Activated naive CD4-positive, alpha-beta T cell (primary cell): Measurements from ENCODE around the gene SLC41A3.
"Not testable (repeated sequence)": the region's sequence is repeated elsewhere in the genome, so short reads cannot be mapped to it uniquely, and the experiment has no call there.

Experiments
- DNase-seq, 4 experiments: peaks; one replicate each; lab custom pipeline; 2025; lab: John Stamatoyannopoulos, UW

Gene SLC41A3

DNA sequence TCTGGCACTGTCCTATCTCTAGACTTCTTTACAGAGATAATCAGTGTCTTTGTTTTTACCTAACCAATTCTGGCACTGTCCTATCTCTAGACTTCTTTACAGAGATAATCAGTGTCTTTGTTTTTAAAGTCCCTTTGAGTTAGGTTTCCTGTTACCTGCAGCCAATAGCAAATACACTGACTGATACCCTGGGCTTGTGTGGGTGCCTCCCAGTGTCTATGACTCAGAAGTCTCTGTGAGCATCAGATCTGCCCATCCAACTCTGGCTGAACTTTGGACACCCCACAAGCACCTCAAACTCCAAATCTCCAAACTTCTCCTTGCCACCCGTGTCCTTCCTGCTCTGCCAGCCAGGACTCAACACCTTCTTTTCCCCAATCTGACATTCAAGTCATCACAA lies 30.4 kb downstream of the SLC41A3 start:
- no peak for DNase-seq

DNA sequence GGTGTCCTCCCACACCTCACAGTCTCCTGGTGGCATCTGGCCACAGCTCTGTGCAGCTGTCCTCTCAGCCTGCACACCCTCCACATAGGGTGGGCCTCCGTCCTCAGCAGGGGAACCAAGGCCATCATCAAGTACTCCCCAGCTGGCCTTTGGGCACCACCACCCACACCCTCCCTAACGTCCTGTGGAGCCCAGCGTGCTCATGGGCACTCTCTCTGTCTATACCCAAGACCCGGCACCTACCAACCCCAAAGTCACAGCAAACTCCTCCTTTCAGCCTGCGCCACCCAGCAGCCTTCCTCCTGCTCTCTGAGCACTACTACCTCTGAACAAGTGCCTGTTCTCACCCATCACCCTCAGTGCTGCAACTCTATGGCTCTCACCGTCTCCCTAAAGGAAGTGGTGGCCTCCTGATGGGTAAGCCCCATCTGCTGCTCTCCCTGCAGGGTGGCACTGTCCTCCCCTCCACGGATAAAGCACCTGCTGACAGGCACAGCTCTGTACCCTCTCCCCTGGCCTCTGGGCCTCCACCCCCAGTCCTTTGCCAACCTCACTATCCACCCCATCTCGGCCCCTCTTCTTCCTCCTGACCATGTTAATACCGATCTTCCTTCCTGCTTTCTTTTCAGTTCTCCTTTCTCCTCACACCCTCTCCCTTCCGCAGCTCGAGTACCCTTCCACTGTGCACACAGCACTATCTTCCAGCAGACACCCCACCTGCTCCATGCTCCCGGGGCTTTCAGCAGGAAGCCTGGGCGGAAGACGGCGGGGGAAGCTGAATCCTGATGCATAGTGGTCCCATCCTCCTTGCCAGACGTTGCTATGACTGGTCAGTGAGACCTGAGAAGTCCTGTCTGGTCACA lies 31.5 kb downstream of the SLC41A3 start:
- DNase-seq, result no peak

DNA sequence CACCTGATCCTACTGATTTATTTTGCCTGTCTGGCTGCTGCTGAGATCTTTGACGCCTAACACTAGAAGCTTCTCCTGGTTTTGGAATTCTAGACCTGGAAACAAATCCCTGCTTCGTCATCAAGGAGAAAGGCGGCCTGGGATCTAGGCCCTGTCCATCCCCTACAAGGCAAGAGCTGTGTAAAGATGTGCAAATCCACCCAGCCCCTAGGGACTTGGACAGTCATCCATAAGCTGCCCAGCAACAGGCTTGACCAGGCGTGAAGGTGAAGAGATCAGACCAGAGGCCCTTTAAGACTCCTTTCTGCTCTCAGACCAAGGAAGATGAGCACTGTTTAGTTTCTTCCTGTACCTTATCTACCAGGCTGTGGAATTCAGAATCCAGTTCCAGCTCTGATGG lies 32.2 kb downstream of the SLC41A3 start:
- no peak for DNase-seq

DNA sequence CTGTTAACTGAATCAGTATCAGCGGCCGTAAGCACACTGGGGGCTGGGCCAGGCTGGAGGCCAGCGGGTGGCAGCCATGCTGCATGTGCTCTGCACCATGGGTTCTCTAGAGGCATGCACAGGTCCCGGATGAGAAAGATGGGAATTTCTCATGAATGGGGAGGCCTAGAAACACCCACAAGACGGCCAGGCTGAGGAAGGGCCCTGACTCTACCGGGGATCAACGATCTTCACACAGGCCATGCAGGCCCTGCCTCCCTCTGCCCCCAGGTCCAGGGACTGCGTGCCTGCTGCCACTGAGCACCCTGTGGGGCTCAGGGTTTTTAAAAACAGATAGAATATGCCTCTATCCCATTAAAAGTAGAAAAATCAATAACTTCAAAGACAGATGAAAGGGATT lies 32.7 kb downstream of the SLC41A3 start:
- no peak for DNase-seq

DNA sequence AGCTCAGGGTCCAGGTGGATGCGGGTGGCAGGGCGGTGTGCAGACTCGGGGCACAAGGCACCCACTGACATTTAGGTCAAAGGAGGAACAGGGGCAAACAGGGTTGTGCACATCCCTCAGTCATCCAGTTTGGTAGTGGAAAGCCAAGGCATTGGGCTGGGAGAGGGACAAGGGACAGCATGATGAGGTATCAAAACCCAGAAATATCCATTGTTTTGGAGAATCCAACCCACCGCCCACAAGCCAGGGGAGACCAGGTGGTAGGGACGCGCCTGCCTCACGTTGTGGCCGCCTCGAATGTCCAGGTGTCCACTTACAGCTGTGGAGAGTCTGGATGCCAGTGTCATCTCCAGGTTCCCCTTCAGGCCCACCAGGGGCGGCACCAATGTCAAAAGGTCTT lies 33.3 kb downstream of the SLC41A3 start:
- DNase-seq, result no peak

DNA sequence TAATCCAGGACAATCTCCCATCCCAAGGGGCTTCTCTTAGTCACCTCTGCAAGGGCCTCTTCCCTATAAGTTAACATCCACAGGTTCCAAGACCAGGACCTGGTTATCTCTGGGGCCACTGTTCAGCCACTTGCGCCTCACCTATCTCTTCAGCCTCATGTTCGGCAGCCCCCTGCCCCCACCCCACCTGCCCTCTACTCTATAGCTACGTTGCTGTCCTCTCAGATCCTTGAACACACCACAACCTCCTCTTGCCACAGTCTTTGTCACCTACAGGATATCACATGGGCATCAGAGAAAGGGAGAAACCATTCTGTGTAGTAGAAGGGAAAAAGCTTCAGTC lies 33.9 kb downstream of the SLC41A3 start:
- DNase-seq, result no peak

DNA sequence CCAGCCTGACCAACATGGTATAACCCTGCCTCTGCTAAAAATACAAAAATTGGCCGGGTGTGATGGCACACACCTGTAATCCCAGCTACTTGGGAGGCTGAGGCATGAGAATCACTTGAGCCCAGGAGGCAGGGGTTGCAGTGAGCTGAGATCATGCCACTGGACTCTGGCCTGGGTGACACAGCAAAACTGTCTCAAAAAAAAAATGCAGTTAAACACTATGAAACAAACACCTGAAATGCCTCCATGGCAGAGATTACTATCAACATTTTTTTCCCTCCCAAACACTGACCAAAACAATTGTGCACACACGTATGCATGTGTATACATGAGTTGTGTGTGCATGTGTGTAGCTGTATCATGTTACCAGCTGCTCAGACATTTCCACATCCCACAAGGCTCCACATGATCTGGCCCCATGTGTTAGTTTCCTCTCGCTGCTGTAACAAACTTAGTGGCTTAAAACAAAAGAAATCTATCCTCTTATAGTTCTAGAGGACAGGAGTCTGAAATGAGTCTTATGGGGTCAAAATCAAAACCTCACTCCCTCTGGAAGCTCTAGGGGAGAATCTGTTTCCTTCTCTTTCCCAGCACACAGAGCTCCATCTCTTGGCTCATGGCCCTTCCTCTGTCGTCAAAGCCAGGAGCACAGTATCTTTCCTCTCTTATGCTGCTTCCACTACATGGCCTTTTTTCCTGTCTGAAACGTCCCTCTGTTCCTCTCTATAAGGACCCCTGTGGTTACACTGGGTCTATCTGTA lies 34.5 kb downstream of the SLC41A3 start:
- DNase-seq, result no peak

DNA sequence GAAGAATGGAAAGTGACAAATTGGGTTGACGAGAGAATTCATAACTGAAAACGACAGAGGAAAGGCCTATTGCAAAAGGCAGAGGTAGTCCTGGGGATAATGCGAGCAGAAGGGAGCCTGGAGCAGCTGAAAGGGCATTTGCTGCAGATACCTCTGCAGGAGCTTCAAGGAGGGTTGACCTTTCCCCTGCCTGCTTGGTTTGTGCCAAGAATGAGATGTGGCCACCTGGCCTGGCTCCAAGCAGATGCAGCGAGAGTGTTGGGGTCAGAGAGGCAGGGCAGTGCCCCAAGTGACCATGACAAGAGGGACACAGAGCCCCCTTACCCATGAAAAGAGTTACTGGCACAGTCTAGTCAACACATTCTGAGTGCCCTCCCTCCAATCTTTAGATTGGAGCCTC lies 43.5 kb downstream of the SLC41A3 start:
- no peak for DNase-seq

DNA sequence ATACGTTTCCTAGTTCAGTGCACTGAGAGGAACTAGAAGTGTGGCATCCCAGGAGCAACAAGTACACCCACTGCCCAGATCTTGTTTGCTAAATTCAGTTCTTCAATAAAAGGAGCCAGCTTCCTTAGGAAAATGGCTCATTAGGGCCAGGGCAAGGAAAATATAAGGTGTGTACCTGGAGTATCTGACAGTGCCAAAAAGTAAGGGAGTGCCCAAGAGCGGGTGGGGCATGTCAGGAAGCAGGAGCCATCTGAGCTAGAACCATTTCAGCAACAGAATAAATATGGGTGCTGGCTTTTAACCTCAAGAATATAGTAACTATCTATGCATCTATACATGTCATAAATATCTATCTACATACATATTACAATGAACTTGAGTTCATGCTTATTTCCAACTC lies 44.1 kb downstream of the SLC41A3 start:
- DNase-seq, result no peak

DNA sequence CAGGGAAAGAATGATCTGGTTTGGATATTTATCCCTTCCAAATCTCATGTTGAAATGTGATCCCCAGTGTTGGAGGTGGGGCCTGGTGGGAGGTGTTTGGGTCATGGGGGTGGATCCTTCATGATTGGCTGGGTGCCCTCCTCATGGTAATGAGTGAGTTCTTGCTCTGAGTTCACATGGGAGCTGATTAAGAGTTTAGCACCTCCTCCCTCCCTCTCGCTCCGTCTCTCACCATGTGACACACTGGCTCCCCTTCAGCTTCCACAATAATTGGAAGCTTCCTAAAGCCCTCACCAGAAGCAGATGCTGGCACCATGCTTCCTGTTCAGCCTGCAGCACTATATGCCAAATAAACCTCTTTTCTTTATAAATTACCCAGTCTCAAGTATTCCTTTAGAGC lies 45.1 kb downstream of the SLC41A3 start:
- not testable (repeated sequence) for DNase-seq

DNA sequence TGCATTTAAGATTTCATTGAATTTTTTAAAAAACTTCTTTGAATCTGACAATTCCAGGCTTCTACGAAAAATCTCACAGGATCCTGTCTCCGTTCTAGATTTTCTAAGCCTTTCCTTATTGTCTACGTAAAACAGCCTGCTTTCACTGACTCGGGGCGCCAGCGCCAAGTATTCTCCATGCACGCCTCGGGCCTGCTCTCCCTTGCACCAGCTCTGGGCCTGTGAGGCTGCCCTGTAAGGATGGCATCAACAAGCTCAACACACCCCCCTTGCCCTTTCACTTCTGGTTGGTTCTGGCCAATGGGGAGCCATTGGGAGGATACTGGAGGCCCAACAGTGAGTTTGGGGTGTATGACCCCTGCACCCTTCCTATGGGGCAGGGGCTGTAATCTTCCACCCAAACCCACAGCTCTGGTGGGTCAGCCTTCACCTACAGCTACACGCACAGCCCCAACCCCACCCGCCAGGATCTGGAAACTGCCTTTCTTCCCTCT lies 47.8 kb downstream of the SLC41A3 start:
- no peak for DNase-seq

DNA sequence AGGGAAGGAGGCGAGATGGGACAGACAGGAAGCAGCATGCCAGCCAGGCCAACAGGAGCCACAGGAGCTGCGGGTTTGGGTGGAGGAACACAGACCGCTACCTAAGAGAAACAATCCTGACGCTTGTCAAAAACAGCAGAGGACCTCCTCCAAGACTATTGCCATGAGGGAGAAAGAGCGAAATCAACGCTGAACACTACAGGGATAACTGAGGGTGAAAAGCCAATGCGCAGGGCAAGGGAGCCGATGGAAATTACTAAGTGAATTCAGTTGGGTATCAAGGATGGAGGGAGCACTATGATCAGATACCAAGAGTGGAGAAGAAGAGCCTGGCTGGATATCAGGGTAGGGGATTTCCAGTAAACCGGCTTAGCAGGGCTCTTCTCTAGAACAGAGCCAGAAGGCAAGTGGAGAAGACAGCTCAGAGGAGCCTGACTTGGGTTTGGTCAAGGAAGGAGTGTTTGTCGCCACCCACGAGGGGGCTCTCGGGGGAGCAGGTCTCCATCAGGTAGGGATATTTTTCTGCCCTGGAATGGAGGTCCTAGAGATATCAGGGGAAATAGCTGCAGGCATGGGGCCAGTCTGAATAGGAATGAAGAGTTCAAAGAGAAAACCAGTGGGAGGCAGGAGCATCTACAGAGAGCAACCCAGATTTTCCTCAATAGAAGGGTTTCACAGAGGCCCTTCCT lies 48.4 kb downstream of the SLC41A3 start:
- no peak for DNase-seq

DNA sequence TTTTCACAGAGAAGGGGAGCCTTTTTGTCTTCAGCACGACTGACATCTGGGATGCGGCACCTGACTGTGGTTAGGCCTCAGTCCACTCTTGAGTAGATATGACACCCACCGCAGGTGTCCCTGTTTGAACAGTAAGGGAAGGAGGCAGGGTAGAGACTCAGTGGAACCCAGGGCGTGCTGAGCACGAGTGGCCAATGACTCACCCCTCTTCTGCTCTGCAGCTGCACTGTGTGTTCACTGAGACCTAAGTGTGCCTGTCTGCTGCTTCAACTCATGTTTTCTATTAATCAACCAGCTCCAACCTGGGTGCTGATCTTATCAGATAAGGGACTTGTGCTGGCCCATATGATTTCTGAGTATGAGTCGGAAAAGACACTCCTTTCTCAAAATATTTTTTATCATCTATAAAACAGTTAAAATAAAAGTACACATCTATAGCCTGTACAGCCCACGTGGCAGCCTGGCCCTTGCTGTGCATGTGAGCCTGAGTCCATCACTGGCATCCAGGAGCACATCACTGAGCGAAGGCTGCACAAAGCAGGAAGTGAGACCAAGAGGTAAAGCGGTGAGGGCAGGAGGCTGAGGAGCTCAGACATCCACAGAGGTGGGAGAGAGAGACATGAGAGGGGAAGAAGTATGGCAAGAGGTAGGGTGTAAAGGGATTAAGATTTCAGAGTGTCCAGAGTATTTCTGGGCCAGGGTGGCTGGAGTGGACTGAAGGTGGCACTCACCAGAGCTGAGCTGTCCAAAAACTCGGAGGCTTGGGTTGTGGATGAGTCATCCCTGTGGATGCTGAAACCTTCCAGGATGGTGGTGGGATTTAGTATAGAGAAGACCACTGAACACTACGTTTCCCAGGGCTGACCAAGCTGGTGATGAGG lies 49.2 kb downstream of the SLC41A3 start:
- DNase-seq, result no peak

DNA sequence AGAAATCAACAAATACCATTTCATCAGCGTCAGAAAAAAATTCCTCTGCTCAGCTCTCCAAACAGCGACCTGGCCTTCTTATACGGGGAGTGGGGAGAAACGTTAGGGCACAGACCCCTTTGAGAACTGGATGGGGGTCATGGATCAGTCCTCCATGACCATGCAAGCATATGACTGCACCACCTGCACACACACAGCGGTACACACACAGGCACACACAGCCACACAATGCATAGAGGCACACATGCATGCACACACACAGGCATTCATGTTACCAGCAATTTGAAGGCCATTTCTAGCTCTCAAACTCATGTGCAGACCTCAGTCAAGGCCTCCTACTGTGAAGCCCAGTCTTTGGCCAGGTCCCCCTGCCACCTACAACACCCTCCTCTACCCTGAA lies 50.2 kb downstream of the SLC41A3 start:
- no peak for DNase-seq

DNA sequence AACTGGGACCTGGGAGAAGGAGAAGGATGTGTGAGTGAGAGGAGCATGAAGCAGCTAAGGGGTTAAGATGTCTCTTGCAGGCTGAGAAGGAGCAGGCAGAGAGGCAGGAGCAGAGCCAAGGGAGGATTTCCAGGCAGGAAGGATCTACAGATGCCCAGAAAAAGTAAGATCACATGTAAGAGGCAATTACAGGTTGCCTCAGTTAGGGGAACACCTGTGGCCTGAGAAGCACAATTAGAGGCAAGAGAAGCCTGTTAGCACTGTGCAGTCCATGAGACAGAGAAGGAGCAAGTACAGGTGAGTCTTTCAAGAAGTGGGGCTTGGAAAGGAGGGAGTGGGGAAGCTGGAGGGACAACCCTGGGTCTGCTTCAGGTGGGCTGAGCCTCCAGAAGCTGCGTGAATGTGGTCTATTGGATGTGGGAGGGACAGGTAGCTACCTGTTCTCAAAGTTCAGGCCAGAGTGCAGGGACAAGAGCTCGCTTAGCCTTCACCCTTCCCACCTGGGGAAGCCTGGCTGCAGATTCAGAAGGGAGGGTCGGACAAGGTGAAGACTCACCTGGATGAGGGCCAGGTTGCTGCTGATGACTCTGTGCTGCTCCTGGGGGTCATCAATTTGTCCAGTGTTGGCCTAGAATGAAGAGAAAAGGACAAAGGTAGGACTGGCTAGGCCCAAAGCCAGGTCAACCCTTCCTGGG lies 50.7 kb downstream of the SLC41A3 start:
- DNase-seq, result no peak

DNA sequence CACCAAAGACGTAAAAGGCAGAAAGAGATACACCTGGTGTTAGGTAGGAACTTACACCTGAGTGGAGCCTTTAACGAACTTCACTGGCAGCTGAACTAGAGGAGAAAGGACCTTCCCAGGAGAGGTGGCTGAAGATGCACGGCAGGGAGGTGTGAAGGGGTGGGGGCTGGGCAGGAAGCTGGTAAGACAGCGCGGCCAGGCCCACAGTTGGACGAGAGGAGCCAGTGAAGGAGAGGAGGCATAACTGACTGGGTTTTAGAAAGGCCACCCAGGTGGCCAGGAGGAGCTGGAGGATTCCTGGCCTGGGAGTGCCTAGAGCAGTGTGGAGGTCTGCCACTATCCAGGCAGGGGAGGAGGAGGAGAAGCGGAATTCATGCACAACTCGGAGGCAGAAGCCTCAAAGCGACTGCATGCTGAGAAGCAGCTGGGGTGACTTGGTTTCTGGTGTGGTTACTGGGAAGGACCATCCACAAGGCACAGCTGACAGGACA lies 51.9 kb downstream of the SLC41A3 start:
- DNase-seq, result no peak

DNA sequence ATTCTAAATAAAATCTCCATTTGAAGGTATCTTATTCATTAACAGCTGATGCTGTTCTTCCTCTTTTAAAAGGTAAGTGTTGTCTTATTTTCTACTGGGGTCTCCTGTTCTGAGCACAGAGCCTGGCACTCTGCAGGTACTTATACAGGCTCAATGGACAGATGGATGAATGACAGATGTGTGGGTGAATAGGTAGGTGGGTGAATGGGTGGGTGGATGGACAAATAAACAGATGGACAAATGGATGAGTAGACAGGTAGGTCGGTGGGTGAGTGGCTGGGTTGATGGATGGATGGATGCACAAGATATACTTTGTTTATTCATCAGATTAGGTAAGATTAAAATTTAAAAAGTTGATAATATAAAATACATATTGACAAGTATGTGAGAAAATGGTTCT lies 53.5 kb downstream of the SLC41A3 start:
- DNase-seq, result no peak

DNA sequence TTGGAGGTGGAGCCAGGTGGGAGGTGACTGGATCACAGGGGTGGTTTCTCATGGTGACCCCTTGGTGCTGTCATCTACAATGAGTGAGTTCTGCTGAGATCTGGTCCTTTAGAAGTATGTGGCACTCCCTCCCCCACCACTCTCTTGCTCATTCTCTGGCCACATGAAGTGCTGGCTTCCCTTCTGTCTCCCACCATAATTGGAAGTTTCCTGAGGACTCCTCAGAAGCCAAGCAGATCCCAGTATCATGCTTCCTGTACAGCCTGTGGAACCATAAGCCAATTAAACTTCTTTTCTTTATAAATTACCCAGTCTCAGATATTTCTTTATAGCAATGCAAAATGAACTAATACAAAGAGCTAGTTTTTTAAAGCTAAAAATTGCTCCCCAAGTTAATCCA lies 54.7 kb downstream of the SLC41A3 start:
- DNase-seq, result no peak

DNA sequence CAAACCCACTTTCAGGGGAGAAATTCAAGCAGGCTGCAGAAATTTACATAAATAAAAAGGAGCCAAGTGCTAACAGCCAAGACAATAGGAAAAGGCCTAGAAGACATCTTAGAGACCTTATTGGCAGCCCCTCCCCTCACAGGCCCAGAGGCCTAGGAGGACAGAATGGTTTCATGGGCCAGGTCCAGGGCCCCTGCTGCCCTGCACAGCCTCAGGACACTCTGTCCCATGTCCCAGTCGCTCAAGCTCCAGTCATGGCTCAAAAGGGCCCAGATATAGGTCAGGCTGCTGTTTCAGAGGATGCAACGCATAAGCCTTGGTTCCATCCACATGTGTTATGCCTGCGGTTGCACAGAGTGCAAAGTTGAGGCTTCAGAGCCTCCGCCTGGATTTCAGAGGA lies 55.8 kb downstream of the SLC41A3 start:
- no peak for DNase-seq

DNA sequence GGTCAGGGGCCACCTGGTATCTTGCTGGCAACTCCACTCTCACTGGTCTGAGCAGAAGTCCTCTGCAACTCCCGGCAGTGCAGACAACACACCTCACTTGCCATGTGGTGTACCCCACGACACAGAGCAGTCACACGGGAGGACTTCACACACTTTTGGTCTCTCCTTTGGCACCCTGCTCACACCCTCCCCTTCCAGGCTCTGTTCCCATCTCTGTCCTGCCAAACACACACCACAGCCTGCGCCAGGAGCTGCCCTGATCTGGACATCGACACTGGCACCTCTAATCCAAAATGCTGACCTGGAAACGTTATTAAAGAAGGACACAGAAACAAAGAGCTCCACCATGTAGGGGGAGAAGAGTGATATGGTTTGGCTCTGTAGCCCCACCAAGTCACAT lies 57.2 kb downstream of the SLC41A3 start:
- no peak for DNase-seq

DNA sequence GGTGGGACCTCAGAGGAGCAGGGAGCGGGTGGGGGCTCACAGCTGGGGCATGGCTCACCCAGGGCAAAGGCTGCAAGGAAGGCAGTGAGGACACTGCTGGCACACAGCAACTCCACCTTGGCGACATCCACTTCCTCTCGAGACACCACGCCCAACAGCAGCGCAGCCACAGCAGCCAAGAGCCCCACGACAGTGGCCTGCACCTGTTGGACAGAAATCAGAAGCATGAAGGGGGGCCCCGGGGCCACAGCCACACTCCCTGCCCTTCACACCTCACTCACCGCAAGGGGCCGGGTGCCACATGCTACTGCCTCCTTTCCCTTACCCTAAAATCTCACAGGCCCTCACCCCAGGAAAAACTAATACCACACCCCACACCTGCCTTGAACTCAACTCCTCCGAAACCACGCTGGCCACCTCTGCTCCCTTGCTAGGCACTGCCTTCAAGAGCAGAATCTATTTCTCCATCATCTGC lies 57.6 kb downstream of the SLC41A3 start:
- no peak for DNase-seq
